Adrenal gland (tissue), 19 donors: ENCODE data around the gene PPP2R2D. TPM values are rescaled to one million over a fixed set of nuclear protein-coding genes. Genes with fewer than 3 reads are reported as not detected.

Experiments
- DNase-seq, 7 donors: peaks; one replicate each; pipeline ENCODE4 v3.0.0-alpha.2; 2019 to 2020
- H3K27ac ChIP-seq, 5 donors: fragments of 200-600 bp; sonication (generic) in 4 of 5; 1 replicate in 3 of 5; 2 replicates in 2 of 5; pipeline versions ENCODE4 v1.5.1 to v1.8.0; 2016 to 2020; ENCODE audit warnings: mild to moderate bottlenecking in 1 of 5
- H3K27me3 ChIP-seq: fragments of 200-600 bp; 2 replicates; pipeline ENCODE4 v1.8.0; 2021
- H3K36me3 ChIP-seq, 2 donors: fragments of 200-600 bp; replicated peaks in 1 of 2; 1 replicate in 1 of 2; 2 replicates in 1 of 2; pipeline versions ENCODE4 v1.5.1 to v1.8.0; 2018 to 2022
- H3K4me1 ChIP-seq, 2 donors: fragments of 200-600 bp; replicated peaks in 1 of 2; 1 replicate in 1 of 2; 2 replicates in 1 of 2; pipeline versions ENCODE4 v1.5.1 to v1.8.0; 2018 to 2021
- H3K4me3 ChIP-seq, 4 donors: fragments of 200-600 bp; sonication (generic) in 3 of 4; one replicate each; pipeline ENCODE4 v1.5.1; 2016 to 2018
- H3K9me3 ChIP-seq, 3 donors: fragments of 200-600 bp; sonication (generic) in 1 of 3; replicated peaks in 1 of 3; 1 replicate in 2 of 3; 2 replicates in 1 of 3; pipeline versions ENCODE4 v1.5.1 to v1.8.0; 2016 to 2021
- POLR2A ChIP-seq, 2 donors: fragments of 450-650 bp; IDR thresholded peaks; one replicate each; pipeline ENCODE4 v1.6.1; 2017; ENCODE audit warnings: antibody characterized with exemption in 2 of 2, mild to moderate bottlenecking in 2 of 2, moderate library complexity in 1 of 2
- WGBS, 4 donors: extraction: QIAGEN DNeasy Blood & Tissue Kit in 2 of 4; methylation state at CpG; one replicate each; pipeline versions ENCODE4 v1.1.5 to v1.1.7; 2013 to 2017; 5-methylcytosine and 5-hydroxymethylcytosine counted together
- intact Hi-C, 2 donors: fragments of 100-400 bp; cut with DNase I; formaldehyde crosslinking; loops; one replicate each; pipeline versions ENCODE4 v1.14.1 to v1.15.0; 2022 to 2023
- long read RNA-seq, 10 donors: library from polyadenylated mRNA in 3 of 10; unstranded in 2 of 10; stranded (forward) in 1 of 10; transcript quantifications; one replicate each; pipeline ENCODE4 v2.0.0 and lab custom pipeline, GENCODE V29; 2021 to 2026
- polyA plus RNA-seq, 3 donors: library from polyadenylated mRNA; stranded (reverse); fragments of 200-250 nt in 2 of 3; fragments of 350-450 nt in 1 of 3; fragmentation: Illumina TruSeq in 1 of 3; extraction: RNeasy Lipid Tissue Mini Kit (QIAGEN cat#74804) in 1 of 3; gene quantifications; one replicate each; pipeline ENCODE4 v1.2.3, GENCODE V29; 2013 to 2014
- total RNA-seq, 9 donors: library from RNA; depleted of rRNA in 4 of 9; stranded (reverse); fragments of >200 nt in 4 of 9; fragments of 120-200 nt in 1 of 9; fragmentation: NEBNext Ultra II Directional in 1 of 9; extraction: Animal tissue kit (Norgen Biotek cat#: 25700) in 1 of 9; gene quantifications; one replicate each; pipeline versions ENCODE4 v1.1.0 to v1.2.4, GENCODE V29; 2013 to 2023
- TF ChIP-seq, protein P1 (sequence below), 6 experiments: fragments of 450-650 bp in 4 of 6; fragments of 200-600 bp in 2 of 6; sonication (generic) in 1 of 6; IDR thresholded peaks; 1 replicate in 5 of 6; 2 replicates in 1 of 6; pipeline versions ENCODE4 v1.5.1 to v1.8.0; 2016 to 2021; ENCODE audit warnings: antibody characterized with exemption in 6 of 6, mild to moderate bottlenecking in 2 of 6, moderate library complexity in 1 of 6
- donor health status: healthy with polysubstance abuse.
- donor health status: Bipolar disorder and iron deficiency.
- donor health status: DM: yes; HTN: yes; CAD: no.
- donor health status: DM: no; HTN: no; CAD: no.
- donor health status: DM: no; HTN: no; CAD: no.
- donor health status: DM: yes; HTN: yes; CAD: no.

The PPP2R2D gene
- 10 to 100 TPM; 37.8 to 83.2 (median 54.5) TPM for total RNA-seq
- polyA plus RNA-seq = 10 to 100 TPM; 47.1 to 79.5 (median 63.3) TPM
- long read RNA-seq, donor 1, full-length matches to known transcripts = 6 of 11 reads
- long read RNA-seq, donor 1, partial matches to known transcripts = 5 of 11 reads
- long read RNA-seq, donor 1, other reads (novel, unspliced or antisense) = 0 of 11 reads
- long read RNA-seq, donor 2, full-length matches to known transcripts = 4 of 4 reads
- long read RNA-seq, donor 2, partial matches to known transcripts = 0 of 4 reads
- long read RNA-seq, donor 2, other reads (novel, unspliced or antisense) = 0 of 4 reads
- long read RNA-seq, donor 3, full-length matches to known transcripts = 3 of 3 reads
- long read RNA-seq, donor 3, partial matches to known transcripts = 0 of 3 reads
- long read RNA-seq, donor 3, other reads (novel, unspliced or antisense) = 0 of 3 reads
- long read RNA-seq, donor 4, partial matches to known transcripts = 5 of 8 reads
- long read RNA-seq, donor 4, other reads (novel, unspliced or antisense) = 3 of 8 reads
- long read RNA-seq, donor 5, full-length matches to known transcripts = 42 of 69 reads
- long read RNA-seq, donor 5, partial matches to known transcripts = 5 of 69 reads
- long read RNA-seq, donor 5, other reads (novel, unspliced or antisense) = 22 of 69 reads
- long read RNA-seq, donor 6, partial matches to known transcripts = 3 of 4 reads
- long read RNA-seq, donor 6, other reads (novel, unspliced or antisense) = 1 of 4 reads
- long read RNA-seq, donor 7, full-length matches to known transcripts = 2 of 7 reads
- long read RNA-seq, donor 7, partial matches to known transcripts = 5 of 7 reads
- long read RNA-seq, donor 7, other reads (novel, unspliced or antisense) = 0 of 7 reads
- long read RNA-seq, donor 8, full-length matches to known transcripts = 10 of 288 reads
- long read RNA-seq, donor 8, partial matches to known transcripts = 104 of 288 reads
- long read RNA-seq, donor 8, other reads (novel, unspliced or antisense) = 174 of 288 reads
- long read RNA-seq, donor 9, full-length matches to known transcripts = 3 of 3 reads
- long read RNA-seq, donor 9, partial matches to known transcripts = 0 of 3 reads
- long read RNA-seq, donor 9, other reads (novel, unspliced or antisense) = 0 of 3 reads
- long read RNA-seq, donor 10, full-length matches to known transcripts = 5 of 5 reads
- long read RNA-seq, donor 10, partial matches to known transcripts = 0 of 5 reads
- long read RNA-seq, donor 10, other reads (novel, unspliced or antisense) = 0 of 5 reads

DNA sequence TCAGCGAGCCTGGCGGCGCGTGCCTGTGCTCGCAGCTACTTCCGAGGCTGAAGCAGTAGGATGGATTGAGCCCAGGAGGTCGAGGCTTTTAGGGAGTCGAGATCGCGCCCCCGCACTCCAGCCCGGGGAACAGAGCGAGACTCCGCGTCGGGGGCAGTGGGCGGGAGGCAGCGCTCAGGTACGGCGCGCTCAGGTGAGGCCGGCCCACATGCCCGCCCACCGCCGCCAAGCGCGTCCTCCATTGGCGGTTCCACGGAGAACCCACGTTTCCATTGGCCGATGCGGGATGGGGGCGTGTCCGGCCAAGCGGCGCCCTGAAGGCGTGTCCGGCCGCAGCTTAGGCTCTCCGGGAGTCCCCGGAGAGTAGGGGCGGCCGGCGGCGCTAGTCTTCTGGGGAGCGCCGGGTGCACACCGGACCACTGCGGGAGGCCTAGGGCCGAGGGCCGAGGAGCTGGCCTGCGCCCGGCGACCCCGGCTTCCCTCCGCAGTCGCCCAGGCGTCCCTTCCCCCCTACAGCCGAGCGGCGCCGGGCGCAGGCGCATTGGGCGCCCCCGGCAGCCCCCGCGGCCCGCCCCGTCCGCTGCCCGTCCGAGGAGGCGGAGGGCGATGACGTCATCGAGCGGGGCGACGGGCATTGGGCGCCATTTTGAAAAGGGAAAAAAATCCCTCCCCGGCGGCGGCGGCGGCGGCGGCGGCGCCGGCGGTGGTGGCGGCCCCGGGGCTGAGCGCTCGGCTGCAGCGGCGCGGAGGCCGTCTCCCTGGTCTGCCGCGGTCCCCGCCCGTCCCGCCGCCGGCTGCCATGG, at the start of gene PPP2R2D:
Gene PPP2R2D, plus strand, starts transcription at position 659 of the 803 bp plus-strand sequence. Its CDS starts 141 bp downstream, at position 800.
- Histone ChIP-seq H3K27ac (peak within 1 kb of the TSS; percentile 84 to 100 (median 97)), H3K4me3 (peak within 1 kb of the TSS; percentile 50 to 99 (median 80)), H3K9me3 (no peaks in the 10 kb centered on the region), H3K4me1 (peaks cover 41 to 52% of the 10 kb centered on the region in 2 donors), H3K27me3 (no peaks in the 10 kb centered on the region), H3K36me3 (no peaks in the 10 kb centered on the region)
- 0 to 4% (median 1%) methylated on average over 1 to 107 of the region's 107 CpGs for WGBS, 4 donors
- TF ChIP-seq, protein P1, sequence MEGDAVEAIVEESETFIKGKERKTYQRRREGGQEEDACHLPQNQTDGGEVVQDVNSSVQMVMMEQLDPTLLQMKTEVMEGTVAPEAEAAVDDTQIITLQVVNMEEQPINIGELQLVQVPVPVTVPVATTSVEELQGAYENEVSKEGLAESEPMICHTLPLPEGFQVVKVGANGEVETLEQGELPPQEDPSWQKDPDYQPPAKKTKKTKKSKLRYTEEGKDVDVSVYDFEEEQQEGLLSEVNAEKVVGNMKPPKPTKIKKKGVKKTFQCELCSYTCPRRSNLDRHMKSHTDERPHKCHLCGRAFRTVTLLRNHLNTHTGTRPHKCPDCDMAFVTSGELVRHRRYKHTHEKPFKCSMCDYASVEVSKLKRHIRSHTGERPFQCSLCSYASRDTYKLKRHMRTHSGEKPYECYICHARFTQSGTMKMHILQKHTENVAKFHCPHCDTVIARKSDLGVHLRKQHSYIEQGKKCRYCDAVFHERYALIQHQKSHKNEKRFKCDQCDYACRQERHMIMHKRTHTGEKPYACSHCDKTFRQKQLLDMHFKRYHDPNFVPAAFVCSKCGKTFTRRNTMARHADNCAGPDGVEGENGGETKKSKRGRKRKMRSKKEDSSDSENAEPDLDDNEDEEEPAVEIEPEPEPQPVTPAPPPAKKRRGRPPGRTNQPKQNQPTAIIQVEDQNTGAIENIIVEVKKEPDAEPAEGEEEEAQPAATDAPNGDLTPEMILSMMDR (IDR thresholded peaks at IDR 0.05) = peak in 1 of 6 experiments; percentile 11
- peak; percentile 71 to 82 for TF ChIP-seq POLR2A (IDR thresholded peaks at IDR 0.05)
- DNase-seq = peak; percentile 92 to 95 (median 94)
- intact Hi-C loops = no loop called here

- 87 to 90% (median 89%) methylated on average over 11 of the region's 11 CpGs for WGBS, 4 donors
- H3K4me1 ChIP-seq = no peaks in the 10 kb centered on the region
These were observed 49.5 kb upstream of the PPP2R2D start for GRCh38 chr10:131851346-131851745.

DNA sequence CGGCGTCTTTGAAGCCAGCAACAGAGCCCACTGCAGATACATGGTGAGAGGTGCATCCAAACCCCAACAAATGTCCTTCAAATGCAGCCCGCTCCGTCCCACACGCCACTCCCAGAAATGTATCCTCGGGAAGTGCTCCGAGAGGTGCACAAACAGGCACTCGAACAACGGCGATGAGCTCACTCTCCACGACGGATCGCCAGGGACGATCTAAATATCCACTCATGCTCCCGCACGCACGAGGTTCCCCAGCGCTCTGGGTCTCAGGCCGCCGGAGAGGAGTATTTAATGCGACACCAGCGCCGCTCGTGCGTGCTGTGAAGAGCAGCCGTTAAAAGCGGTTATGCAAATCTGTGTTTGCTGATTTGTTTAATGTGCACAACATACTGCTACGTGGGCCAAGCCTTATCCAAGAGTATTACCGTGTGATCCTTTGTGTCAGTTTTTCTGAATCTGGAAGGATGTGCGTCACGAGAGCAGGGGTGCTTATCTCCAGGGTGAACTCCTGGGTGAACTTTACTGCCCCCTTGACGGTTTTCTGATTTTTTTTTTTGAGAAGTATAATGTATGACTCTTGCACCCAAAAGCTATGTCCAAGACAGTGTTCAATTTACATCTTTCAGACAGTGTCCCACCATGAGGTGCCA, 48.5 kb upstream of the PPP2R2D start:
- DNase-seq = peak in 3 of 7 donors; percentile 2 to 4 (median 3)

More at GRCh38 chr10:131851346-131851745, 49.5 kb upstream of the PPP2R2D start:
- DNase-seq = no peak
- Histone ChIP-seq H3K27ac (no peak overlapping the region), H3K27me3 (no peaks in the 10 kb centered on the region), H3K4me3 (no peak overlapping the region), H3K9me3 (no peaks in the 10 kb centered on the region), H3K36me3 (no peaks in the 10 kb centered on the region)
- TF ChIP-seq, protein P1 (IDR thresholded peaks at IDR 0.05) = no peak
- no peak for TF ChIP-seq POLR2A (IDR thresholded peaks at IDR 0.05)
- intact Hi-C loops = no loop called here

More for the DNA sequence above, 48.5 kb upstream of the PPP2R2D start:
- H3K4me1 ChIP-seq = no peaks in the 10 kb centered on the region
- H3K27ac ChIP-seq = no peak overlapping the region
- WGBS, 4 donors = 88 to 90% (median 89%) methylated on average over 32 of the region's 32 CpGs
- H3K4me3 ChIP-seq = no peak overlapping the region
- intact Hi-C loops = no loop called here
- no peaks in the 10 kb centered on the region for H3K9me3 ChIP-seq
- H3K27me3 ChIP-seq = no peaks in the 10 kb centered on the region
- TF ChIP-seq, protein P1 (IDR thresholded peaks at IDR 0.05) = no peak
- TF ChIP-seq POLR2A (IDR thresholded peaks at IDR 0.05) = no peak
- no peaks in the 10 kb centered on the region for H3K36me3 ChIP-seq
